SU-DHL-6 (cell line): Measurements from ENCODE around the gene HLF.

ENCODE experiments used
- CTCF ChIP-seq: fragments of 200-600 bp; sonication (generic); IDR thresholded peaks from one replicate; pipeline ENCODE4 v1.5.1; 2017; ENCODE audit warnings: antibody characterized with exemption, mild to moderate bottlenecking, low read length, moderate library complexity; ENCODE audit not compliant: insufficient read depth, poor library complexity, severe bottlenecking
- EZH2phosphoT487 ChIP-seq: fragments of 200-600 bp; sonication (generic), shearing (Covaris generic); conservative IDR thresholded peaks from 2 replicates; pipeline ENCODE4 v1.6.1; 2018; ENCODE audit warnings: mild to moderate bottlenecking, antibody characterized with exemption, low read length, moderate library complexity, mixed read lengths

- TF ChIP-seq CTCF (no peak), EZH2phosphoT487 (no peak)
Observed at GRCh38 chr17:55228683-55229192, 36.0 kb upstream of the HLF start.
